Ammon's horn (tissue), 1 donor: ENCODE data around the gene CNTNAP2.
"Not testable (repeated sequence)": the region's sequence is repeated elsewhere in the genome, so short reads cannot be mapped to it uniquely, and the experiment has no call there.

Experiments
- DNase-seq: peaks from one replicate; pipeline ENCODE4 v3.0.0-alpha.2; 2016; ENCODE audit warnings: low spot score

Gene CNTNAP2

DNA sequence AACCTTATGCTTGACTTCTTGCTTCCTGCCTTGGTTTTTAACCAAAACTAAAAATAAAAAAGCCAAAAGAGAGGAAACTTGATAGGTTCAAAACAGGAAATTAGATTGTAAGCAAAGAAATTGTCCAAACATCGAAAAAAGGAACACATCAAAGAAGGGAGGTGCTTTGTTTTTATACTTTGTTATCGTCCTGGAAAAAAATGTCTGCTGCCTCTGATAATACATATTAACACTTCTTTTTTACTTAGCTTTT, 2187.4 kb downstream of the CNTNAP2 start:
- DNase-seq: no peak

DNA sequence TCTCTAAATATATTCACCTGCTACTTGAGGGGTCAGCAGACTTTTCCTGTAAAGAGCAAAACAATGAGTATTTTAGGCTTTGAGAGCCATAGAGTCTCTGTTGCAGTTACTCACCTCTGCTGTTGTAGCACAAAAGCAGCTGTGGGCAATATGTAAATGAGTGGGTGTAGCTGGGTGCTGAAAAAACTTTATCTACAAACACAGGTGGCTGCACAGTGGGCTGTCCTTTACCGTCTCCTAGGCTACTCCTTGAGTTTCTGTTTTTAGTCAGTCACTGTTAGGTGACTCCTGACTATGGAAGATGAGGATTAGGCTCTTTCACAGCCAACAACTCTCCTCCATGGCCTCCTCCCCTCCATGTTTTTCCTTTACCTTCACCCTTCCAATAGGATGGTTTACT, 2187.9 kb downstream of the CNTNAP2 start:
- no peak for DNase-seq

DNA sequence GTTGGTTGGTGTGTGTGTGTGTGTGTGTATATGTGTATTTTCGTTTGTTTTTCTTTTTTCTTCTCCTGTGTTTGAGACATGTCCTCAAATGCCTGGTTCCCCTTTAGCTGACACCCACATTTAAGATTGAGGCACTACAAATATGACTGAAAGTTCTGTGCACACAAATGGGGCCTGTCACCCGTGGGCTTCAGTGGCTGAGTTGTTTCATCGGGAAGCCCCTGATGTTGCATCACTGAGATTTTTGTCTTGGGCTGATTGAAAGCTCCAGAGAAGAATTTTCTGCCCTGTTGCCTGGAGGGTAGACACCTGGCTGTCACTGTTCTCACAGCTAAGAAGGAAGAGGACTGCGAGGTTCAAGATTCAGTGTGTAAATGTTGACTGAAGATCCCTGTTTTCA, 2190.2 kb downstream of the CNTNAP2 start:
- no peak for DNase-seq

DNA sequence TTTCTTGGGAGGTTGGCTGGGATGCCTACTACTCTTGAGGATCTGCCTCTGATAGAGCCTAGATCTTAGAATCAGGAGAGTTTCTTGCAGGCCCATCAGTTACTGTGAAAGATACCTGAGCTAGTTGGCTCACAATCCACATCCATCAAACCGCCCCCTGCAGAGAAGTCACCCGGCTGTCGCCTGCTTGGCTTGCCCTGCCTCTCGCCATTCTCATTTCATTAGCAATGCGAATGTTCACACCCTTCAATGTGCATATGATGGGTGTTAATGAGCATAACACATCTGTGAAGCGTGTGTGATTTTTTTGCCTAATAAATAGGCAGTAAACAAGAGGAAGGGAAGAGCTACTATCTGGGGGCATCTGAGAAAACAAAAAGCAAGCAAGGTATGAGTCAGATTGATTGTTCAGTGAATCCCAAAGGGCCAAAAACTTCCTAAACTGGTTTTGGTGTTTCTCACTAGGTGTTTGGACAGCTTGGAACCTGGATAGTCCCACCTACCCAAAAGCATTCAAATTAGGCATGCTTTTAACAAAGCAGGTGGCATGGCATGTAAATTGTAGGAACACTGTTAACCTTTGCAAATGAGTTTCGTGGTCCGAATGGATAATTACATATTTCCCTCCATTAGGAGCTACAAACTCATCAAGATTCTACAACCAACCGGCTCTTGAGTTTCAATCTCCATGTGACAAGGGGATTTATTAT, 2201.7 kb downstream of the CNTNAP2 start:
- DNase-seq: no peak

DNA sequence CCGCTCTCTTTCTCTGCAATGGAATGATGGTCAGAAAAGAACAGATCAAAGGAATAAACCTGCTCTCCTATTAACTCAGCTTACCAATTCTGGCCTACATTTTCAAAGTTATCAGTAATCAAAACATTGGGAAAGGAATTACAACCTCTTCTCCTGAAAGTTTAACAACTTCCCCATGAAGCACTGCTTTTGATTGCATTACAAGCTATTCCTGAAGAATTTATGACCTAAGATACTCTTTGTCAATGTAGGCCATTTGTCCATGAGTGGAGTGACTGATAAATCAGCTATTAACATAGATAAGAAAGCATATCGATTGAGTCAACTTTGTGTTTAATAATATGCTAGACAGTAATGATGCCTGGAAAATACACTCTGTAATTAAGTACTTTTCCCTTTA, 2202.2 kb downstream of the CNTNAP2 start:
- no peak for DNase-seq

DNA sequence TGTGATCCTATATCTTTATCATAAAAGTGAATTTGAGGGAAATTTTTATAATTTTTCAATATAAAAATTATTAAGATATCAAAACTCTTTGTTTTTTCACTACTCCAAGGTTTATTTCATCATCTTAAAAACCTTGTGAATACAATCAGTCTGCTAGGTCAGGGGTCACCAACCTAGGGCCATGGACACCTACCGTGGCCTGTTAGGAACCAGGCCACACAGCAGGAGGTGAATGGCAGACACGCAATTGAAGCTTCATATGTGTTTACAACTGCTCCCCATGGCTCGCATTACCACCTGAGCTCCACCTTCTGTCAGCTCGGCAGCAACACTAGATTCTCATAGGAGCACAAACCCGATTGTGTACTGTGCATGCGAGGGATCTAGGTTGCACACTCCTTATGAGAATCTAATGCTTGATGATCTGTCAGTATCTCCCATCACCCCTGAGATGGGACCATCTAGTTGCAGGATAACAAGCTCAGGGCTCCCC, 2202.8 kb downstream of the CNTNAP2 start:
- no peak for DNase-seq

DNA sequence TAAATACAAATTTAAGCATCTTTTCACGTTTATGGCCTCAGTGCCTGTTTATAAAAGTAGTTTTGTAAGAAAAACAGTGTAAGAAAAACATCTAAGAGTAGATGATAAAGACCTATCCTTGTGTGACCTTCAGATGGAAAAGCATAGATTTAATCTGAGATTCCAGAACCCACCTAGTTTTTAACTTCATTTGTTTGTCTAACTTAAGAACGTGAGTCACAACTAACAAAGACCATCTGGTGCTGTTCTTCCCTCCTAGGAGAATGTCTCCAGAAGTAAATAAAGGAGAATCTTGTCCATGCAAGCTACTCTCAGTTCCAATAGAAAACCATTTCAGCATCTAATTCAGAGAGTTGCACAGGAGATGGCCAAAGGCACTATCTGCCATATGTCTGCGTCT, 2208.6 kb downstream of the CNTNAP2 start:
- no peak for DNase-seq

DNA sequence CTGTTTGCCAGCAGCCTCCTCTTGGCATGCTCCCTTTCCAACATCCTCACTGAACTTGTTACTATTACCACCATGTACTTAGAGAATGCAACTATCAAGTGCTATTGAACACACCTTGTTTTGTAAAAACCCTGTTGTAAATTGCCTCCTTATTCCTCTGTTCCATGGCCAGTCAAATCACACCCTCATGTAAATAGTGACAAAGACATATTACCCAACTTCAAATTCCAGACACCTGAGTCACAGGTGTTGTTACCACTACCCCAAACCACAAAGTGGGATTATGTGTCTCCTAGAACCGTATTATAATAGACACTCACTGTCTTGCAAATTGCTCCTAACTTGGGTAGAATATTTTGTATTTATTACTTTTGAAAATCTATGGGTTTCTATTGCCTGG, 2210.8 kb downstream of the CNTNAP2 start:
- DNase-seq: no peak

DNA sequence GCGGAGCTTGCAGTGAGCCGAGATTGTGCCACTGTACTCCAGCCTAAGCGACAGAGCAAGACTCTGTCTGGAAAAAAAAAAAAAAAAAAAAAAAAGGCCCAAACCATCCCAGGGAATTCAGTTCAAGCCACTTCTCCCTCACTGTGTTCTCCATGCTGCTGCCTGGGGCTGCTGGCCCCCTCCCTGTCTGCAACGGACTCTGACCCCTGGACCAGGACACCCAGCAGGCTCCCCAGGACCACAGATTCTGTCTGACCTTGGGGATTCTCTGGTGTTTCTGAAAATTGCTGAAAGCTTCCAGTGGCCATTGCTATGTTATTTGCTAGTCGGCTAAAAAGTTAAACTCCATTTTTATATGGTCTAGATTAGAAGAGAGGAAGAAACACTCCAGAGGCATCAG, 2212.3 kb downstream of the CNTNAP2 start:
- DNase-seq: no peak

DNA sequence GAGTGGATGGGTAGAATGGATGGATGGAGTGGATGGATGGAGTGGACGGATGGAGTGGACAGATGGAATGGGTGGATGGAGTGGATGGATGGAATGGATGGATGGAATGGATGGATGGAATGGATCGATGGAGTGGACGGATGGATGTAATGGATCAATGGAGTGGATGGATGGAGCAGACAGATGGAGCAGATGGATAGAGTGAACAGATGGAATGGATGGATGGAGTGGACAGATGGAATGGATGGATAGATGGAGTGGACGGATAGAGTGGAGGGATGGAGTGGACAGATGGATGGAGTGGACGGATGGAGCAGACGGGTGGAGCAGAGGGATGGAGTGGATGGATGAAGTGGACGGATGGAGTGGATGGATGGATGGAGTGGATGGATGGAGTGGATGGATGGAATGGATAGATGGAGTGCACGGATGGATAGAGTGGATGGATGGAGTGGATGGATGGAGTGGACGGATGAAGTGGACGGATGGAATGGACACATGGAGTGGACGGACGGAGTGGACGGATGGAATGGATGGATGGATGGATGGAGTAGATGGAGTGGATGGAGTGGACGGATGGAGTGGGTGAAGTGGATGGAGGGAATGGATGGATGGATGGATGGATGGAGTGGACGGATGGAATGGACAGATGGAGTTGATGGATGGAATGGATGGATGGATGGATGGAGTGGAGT, 2213.7 kb downstream of the CNTNAP2 start:
- DNase-seq: no peak

DNA sequence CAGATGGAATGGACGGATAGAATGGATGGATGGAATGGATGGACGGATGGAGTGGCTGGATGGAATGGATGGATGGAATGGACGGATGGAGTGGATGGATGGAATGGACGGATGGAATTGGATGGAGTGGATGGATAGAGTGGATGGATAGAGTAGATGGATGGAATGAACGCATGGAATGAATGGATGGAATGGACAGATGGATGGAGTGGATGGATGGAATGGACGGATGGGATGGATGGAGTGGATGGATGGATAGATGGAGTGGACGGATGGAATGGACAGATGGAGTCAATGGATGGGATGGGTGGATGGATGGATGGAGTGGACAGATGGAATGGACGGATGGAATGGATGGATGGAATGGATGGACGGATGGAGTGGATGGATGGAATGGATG, 2214.2 kb downstream of the CNTNAP2 start:
- DNase-seq: no peak

DNA sequence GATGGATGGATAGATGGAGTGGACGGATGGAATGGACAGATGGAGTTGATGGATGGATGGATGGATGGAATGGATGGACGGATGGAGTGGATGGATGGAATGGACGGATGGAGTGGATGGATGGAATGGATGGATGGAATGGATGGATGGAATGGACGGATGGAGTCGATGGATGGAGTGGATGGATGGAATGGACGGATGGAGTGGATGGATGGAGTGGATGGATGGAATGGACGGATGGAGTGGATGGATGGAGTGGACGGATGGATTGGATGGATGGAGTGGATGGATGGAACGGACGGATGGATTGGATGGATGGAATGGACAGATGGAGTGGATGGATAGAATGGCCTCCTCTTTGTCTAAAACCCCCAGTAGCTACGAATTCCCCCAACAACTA, 2214.9 kb downstream of the CNTNAP2 start:
- not testable (repeated sequence) for DNase-seq

DNA sequence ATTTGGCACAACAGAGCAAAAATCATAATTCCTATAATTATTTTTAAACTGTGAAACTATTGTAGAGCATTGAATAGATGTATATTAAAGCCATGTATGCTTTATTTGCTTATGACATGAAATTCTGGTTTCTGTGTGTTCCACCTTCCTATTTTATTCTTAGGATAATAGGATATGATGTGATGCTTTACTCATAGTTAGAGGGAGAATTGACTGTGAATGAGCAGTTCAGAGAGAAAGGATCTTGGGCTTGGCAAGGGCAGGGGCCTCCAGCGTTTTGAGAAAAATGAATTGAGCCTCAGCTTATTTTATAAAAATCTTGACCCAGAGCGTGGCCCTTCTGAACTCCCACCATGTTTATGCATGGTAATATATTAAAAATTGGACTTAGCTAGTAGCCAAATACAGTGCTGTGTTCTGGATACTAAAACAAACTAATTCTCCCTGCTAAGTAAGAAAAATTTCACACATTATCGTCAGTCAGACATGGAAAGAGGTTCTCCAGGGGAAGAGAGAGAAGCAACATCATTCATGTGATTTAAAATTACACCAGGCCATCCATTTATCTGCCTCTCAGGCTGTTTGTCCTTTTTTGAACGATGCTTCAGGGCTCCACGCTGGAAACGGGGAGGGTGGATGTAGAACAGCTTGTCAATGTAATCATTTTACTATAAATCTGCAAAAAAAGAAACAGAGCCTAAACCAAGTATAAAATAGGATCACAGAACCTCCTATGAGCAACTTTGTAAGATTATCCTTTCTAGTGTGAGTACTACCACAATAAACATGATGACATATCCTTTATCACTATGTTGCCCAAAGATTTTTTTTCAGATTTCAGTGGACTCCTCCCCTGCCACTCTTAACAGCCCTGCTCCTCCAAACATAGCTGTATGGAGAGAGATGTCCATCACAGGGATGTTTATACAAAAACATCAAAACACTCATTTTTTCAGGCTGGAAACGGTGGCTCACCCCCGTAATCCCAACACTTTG, 2215.9 kb downstream of the CNTNAP2 start:
- DNase-seq: no peak

DNA sequence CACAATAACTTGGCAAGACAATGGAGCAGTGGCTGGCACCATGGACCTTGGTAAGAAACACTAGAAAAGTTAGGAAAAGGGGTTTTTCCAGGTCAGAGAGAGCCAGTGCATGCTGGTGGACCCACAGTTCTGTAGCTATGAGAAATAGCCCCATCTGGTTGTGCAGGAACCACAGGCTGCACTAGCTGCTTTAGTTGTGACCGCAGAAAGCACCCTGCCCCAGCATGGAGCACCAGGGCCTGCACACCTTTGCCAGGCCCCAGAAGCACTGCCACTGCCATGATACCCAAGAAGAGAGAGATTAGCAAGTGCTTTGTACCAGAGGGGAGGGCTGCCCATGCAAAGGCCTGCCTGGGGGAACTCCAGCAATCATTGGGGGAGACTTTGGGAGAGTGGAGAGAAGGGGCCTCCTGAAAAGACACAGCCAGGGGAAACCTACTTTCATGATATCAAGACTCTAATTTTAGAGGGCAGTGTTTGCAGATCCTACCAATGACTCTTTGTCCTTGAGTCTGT, 2217.9 kb downstream of the CNTNAP2 start:
- no peak for DNase-seq

DNA sequence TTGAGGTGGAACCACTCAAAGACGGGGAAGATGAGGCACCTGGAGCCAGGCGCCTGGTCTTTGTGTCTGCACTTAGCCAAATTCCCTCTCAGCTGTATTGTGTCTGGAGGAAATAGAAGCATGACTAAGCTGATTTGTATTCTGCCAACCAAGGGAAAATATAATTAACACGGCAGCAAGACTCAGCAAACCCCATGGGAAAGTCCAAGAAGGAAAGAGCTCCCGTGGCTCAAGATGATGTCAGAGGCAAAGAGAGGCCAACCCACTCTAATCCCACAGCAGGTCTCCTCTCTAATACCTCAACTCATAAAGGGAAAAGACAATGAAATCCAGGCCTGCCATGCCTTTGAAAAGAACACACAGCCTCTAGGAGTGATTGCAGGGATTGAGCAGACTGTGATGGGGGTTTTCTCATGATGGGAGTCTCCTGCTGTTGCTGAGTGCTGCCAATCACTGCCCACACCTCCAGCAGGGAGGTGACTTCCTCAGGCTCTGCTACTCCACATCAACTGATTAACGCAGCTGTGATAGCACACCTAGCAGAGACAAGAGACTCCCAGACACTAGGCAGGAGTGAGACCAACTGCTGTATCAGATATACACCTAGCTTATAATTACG, 2218.5 kb downstream of the CNTNAP2 start:
- peak; percentile 31 for DNase-seq

DNA sequence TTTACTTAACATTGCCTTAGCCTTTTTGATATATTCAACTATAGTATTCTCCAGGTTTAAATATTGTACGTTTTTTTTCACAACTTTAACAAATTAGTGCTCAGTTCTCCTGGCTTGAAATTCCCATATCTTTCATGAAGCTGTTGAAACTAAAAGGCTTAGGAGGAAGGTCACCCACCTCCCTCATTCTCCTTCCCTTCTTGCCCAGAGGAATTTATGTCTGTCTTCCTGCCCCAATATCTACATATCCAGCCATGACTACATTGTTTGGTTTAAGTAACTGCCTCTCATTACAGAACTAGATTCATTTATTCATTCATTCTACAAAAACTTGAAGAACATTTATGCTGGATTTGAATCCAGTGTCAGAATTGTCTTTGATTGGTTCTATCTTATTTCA, 2219.2 kb downstream of the CNTNAP2 start:
- no peak for DNase-seq

DNA sequence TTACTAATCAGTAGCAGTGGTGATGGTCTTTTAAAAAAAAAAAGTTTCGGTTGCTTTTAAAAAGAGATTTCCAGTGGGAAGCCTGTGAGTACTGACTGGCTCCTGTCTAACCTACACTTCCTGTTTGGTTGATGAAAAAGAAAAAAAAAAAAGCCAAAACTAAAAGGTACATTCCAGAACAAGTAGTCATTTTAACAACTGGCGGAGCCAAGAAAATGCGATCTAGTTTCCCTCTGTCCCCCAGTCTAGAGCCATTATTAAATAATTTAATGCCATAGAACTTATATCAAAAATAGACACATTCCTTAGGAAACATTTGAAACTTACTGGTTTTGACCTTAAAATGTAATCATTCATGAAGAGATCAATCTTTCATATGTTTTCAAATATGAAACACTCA, 2219.8 kb downstream of the CNTNAP2 start:
- DNase-seq: no peak

DNA sequence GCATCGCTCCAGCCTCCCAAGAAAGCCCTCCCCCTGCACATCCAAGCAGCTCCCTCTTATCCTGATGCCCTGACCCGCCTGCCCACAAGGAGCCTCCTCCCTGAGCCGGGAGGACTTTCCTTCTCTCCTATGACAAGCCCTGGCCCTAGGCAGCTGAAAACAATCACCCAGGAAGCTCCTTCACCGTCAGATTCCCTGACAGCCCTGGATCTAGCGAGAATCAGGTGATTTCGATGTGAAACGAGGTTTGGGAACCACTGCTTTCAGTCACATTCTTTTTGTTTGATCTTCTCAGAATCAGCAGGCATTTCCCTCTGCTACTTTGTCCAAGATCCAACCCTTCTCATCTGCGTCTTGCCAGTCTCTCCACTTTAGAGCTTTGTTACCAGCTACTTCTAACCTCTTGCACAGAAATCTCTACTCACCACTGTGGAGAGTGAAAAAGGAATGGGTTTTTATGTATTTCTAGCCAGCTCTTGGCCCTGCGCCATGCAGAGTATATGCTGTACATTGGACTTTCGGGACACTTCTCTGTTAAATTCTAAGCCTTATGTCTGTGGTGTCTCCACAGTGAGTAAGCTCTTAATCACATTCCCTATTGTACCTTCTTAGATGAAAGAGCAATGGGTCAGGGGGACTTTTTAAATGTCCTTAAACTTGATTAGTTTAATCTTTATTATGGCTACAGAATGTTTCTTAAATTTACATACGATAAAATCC, 2220.8 kb downstream of the CNTNAP2 start:
- DNase-seq: no peak

DNA sequence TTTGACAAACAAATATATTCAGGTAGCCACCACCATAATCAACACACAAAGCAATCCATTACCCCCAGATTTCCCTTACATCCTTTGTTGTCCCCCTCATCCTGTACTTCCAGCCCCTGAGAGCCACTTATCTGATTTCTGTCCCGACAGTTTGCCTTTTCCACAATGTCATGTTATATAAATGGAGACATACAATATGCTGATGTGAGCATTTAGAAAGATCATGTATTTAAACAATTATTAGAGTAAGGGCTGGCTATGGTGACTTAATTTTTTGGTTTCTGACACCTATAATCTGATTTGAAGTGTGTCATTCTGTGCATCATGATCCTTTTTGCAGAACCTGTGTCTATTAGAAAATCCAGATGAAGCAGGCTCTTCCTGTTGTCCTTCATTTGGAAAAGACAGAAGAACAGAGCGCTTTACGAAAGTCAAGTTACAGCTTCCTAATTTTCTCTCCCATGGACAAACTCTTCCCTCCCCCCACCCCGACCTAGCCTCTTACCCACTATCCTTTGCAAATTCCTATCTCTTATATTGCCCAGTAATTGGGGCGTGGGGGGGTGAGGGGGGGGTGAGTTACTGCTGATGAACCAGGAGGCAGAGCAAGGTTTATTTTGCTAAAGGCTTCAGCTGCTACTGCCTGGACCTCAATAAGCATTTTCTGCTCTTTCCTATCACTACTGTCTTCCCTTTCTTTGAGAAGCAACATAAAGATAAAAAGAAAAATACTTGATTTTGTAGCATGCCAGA, 2221.6 kb downstream of the CNTNAP2 start:
- no peak for DNase-seq

DNA sequence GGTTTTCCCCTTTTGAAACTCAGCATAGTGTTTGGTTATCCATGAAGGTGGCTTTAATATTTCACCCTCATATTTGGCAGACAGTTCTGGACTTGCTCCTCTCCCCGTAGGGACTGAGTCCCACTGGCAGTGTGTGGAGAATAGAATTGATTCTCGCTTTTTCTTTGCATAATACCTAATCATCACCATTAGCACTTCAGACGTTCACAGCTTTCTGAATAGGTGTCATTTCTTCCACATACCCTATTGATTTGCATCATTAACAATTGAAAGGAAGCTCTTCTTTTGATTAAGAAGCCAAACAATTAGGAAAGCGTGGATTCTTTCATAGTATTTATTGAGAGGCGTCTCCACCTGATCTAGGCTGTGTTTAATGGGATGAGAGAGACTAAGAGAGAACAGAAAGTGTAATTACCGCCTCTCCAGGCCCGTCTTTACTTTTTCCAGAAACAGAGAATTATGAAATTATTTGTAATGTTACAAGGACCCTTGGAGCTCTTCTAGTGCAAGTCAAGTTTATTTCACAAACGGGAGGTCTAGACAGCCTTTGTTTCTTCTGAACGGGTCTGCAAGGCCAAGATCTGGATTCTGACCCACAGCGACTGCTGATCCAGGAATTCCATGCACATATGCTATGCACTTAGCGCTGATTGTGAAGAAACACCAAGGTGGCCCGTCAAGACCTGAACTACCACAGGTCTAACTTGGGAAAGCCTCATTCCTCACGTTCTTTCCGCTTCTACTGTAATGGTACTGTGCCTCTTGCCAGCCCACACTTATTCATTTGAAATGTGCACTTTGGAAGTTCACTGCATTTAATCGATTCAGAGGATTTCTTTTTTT, 2224.1 kb downstream of the CNTNAP2 start:
- DNase-seq: no peak
